ENCODE results near the gene KMT2A. TPM values are rescaled to one million over a fixed set of nuclear protein-coding genes. Genes with fewer than 3 reads are reported as not detected.

The KMT2A gene
- total RNA-seq, 1 donor from 2014 or later: 85.8 TPM

- peak overlapping the region; percentile 13 for H3K27ac Mint-ChIP-seq
- TF ChIP-seq, protein P1, sequence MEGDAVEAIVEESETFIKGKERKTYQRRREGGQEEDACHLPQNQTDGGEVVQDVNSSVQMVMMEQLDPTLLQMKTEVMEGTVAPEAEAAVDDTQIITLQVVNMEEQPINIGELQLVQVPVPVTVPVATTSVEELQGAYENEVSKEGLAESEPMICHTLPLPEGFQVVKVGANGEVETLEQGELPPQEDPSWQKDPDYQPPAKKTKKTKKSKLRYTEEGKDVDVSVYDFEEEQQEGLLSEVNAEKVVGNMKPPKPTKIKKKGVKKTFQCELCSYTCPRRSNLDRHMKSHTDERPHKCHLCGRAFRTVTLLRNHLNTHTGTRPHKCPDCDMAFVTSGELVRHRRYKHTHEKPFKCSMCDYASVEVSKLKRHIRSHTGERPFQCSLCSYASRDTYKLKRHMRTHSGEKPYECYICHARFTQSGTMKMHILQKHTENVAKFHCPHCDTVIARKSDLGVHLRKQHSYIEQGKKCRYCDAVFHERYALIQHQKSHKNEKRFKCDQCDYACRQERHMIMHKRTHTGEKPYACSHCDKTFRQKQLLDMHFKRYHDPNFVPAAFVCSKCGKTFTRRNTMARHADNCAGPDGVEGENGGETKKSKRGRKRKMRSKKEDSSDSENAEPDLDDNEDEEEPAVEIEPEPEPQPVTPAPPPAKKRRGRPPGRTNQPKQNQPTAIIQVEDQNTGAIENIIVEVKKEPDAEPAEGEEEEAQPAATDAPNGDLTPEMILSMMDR (IDR thresholded peaks at IDR 0.05; ENCODE audit: unreplicated experiment): no peak
- no peak for DNase-seq (ENCODE audit: low spot score in 2 of 2, unreplicated experiment in 2 of 2)
- no peaks in the 10 kb centered on the region for H3K9me3 Mint-ChIP-seq
- H3K27me3 Mint-ChIP-seq (ENCODE audit: low read depth): no peaks in the 10 kb centered on the region
- no peak overlapping the region for H3K4me3 Mint-ChIP-seq
- H3K4me1 Mint-ChIP-seq: no peaks in the 10 kb centered on the region
- H3K36me3 Mint-ChIP-seq: peaks cover 20% of the 10 kb centered on the region
Measured at GRCh38 chr11:118522571-118523072, 86.3 kb downstream of the KMT2A start.

GRCh38 chr11:118524356-118524755 lies 88.1 kb downstream of the KMT2A start:
- Mint-ChIP-seq H3K36me3 (peaks cover 17% of the 10 kb centered on the region), H3K27me3 (ENCODE audit: low read depth) (no peaks in the 10 kb centered on the region), H3K9me3 (no peaks in the 10 kb centered on the region), H3K4me1 (peaks cover 6% of the 10 kb centered on the region), H3K4me3 (no peak overlapping the region), H3K27ac (no peak overlapping the region)
- no peak for DNase-seq (ENCODE audit: low spot score in 2 of 2, unreplicated experiment in 2 of 2)
- TF ChIP-seq, protein P1 (IDR thresholded peaks at IDR 0.05; ENCODE audit: unreplicated experiment): no peak

GRCh38 chr11:118524757-118525470 lies 88.6 kb downstream of the KMT2A start:
- Mint-ChIP-seq H3K27ac (peak overlapping the region; percentile 34), H3K27me3 (ENCODE audit: low read depth) (no peaks in the 10 kb centered on the region), H3K4me3 (no peak overlapping the region), H3K36me3 (peaks cover 17% of the 10 kb centered on the region), H3K4me1 (peaks cover 11% of the 10 kb centered on the region), H3K9me3 (no peaks in the 10 kb centered on the region)
- TF ChIP-seq, protein P1 (IDR thresholded peaks at IDR 0.05; ENCODE audit: unreplicated experiment): no peak
- DNase-seq (ENCODE audit: low spot score in 2 of 2, unreplicated experiment in 2 of 2): no peak

DNA sequence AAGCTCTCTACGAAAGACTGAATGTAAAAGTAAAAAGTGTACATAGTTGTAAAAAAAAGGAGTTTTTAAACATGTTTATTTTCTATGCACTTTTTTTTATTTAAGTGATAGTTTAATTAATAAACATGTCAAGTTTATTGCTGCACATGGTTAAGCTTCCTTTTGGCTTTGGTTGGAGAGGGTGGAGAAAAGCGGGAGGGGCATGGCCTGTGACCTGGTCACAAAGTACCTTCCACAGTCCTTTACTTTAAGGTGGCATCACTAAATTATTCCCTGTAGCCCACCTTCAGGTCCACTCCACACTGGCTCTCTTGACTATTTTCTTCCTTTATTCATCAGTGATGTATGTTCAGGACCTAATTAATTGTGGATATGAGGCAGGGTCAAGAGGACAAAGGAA lies 90.4 kb downstream of the KMT2A start:
- Mint-ChIP-seq H3K4me3 (no peak overlapping the region), H3K27ac (peak overlapping the region; percentile 34), H3K27me3 (ENCODE audit: low read depth) (no peaks in the 10 kb centered on the region), H3K4me1 (peaks cover 20% of the 10 kb centered on the region), H3K9me3 (no peaks in the 10 kb centered on the region), H3K36me3 (peaks cover 10% of the 10 kb centered on the region)
- TF ChIP-seq, protein P1 (IDR thresholded peaks at IDR 0.05; ENCODE audit: unreplicated experiment): no peak
- DNase-seq (ENCODE audit: low spot score in 2 of 2, unreplicated experiment in 2 of 2): no peak

DNA sequence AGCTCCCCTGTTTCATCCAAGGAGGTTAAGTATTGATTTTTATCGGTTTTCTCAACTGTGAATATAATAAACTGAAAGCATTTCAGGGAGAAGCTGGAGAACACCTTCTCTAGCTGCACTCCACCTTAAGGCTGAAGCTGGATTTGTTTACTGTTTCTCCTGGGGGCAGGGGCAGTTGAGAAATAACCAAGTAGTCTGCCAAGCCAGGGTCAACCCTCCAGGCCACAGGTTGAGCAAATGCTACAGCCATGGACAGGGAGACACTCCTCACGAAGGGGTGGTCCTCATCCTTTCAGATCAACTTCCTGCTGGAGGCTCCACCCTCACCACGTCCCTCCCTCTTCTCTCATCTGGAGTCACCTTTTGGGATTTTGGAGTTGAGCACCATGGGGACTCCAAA lies 90.8 kb downstream of the KMT2A start, which contains the start of gene TTC36:
Gene TTC36 (plus strand): TSS at position 366 of the 400 bp plus-strand sequence. CDS start 21 bp downstream, at position 387.
- H3K4me1 Mint-ChIP-seq: peaks cover 24% of the 10 kb centered on the region
- TF ChIP-seq, protein P1 (IDR thresholded peaks at IDR 0.05; ENCODE audit: unreplicated experiment): no peak
- H3K27me3 Mint-ChIP-seq (ENCODE audit: low read depth): no peaks in the 10 kb centered on the region
- H3K27ac Mint-ChIP-seq: peak within 1 kb of the TSS; percentile 61
- no peaks in the 10 kb centered on the region for H3K9me3 Mint-ChIP-seq
- H3K4me3 Mint-ChIP-seq: no peak within 1 kb of the TSS
- no peak for DNase-seq (ENCODE audit: low spot score in 2 of 2, unreplicated experiment in 2 of 2)
- peaks cover 7% of the 10 kb centered on the region for H3K36me3 Mint-ChIP-seq
